ENCODE data around the gene ADAMTS1.

The ADAMTS1 gene

GRCh38 chr21:26820509-26820908, 24.7 kb downstream of the ADAMTS1 start:
- DNase-seq, result no peak
- in situ Hi-C loops (cut with HindIII; ENCODE audit: low pct_ligation_motif_present, low pct_unique_long_range_greater_than_20kb, low sequenced_read_pairs), result no loop called here

GRCh38 chr21:26819740-26820324, 25.4 kb downstream of the ADAMTS1 start:
- in situ Hi-C loops (cut with HindIII; ENCODE audit: low pct_ligation_motif_present, low pct_unique_long_range_greater_than_20kb, low sequenced_read_pairs), result no loop called here
- no peak for DNase-seq

GRCh38 chr21:26818906-26819305, 26.3 kb downstream of the ADAMTS1 start:
- in situ Hi-C loops (cut with HindIII; ENCODE audit: low pct_ligation_motif_present, low pct_unique_long_range_greater_than_20kb, low sequenced_read_pairs), result no loop called here
- no peak for DNase-seq

- in situ Hi-C loops (cut with HindIII; ENCODE audit: low pct_ligation_motif_present, low pct_unique_long_range_greater_than_20kb, low sequenced_read_pairs), result no loop called here
- no peak for DNase-seq
Measured at GRCh38 chr21:26815197-26815596, 30.0 kb downstream of the ADAMTS1 start.

GRCh38 chr21:26814386-26814785, 30.8 kb downstream of the ADAMTS1 start:
- no peak for DNase-seq
- in situ Hi-C loops (cut with HindIII; ENCODE audit: low pct_ligation_motif_present, low pct_unique_long_range_greater_than_20kb, low sequenced_read_pairs), result no loop called here

- DNase-seq, result no peak
Measured at GRCh38 chr21:26813426-26813998, 31.7 kb downstream of the ADAMTS1 start.

GRCh38 chr21:26812173-26812572, 33.0 kb downstream of the ADAMTS1 start:
- in situ Hi-C loops (cut with HindIII; ENCODE audit: low pct_ligation_motif_present, low pct_unique_long_range_greater_than_20kb, low sequenced_read_pairs), result no loop called here
- DNase-seq, result no peak

More at GRCh38 chr21:26813426-26813998, 31.7 kb downstream of the ADAMTS1 start:
- in situ Hi-C loops (cut with HindIII; ENCODE audit: low pct_ligation_motif_present, low pct_unique_long_range_greater_than_20kb, low sequenced_read_pairs), result no loop called here

- in situ Hi-C loops (cut with HindIII; ENCODE audit: low pct_ligation_motif_present, low pct_unique_long_range_greater_than_20kb, low sequenced_read_pairs), result no loop called here
- DNase-seq, result no peak
Measured at GRCh38 chr21:26811482-26811881, 33.7 kb downstream of the ADAMTS1 start.

GRCh38 chr21:26810676-26811415, 34.4 kb downstream of the ADAMTS1 start:
- no peak for DNase-seq
- in situ Hi-C loops (cut with HindIII; ENCODE audit: low pct_ligation_motif_present, low pct_unique_long_range_greater_than_20kb, low sequenced_read_pairs), result no loop called here

- in situ Hi-C loops (cut with HindIII; ENCODE audit: low pct_ligation_motif_present, low pct_unique_long_range_greater_than_20kb, low sequenced_read_pairs), result no loop called here
- DNase-seq, result no peak
Measured at GRCh38 chr21:26810266-26810665, 34.9 kb downstream of the ADAMTS1 start.

GRCh38 chr21:26809745-26810144, 35.5 kb downstream of the ADAMTS1 start:
- in situ Hi-C loops (cut with HindIII; ENCODE audit: low pct_ligation_motif_present, low pct_unique_long_range_greater_than_20kb, low sequenced_read_pairs), result no loop called here
- no peak for DNase-seq

- in situ Hi-C loops (cut with HindIII; ENCODE audit: low pct_ligation_motif_present, low pct_unique_long_range_greater_than_20kb, low sequenced_read_pairs), result no loop called here
- DNase-seq, result no peak
Measured at GRCh38 chr21:26806801-26807295, 38.4 kb downstream of the ADAMTS1 start.

- in situ Hi-C loops (cut with HindIII; ENCODE audit: low pct_ligation_motif_present, low pct_unique_long_range_greater_than_20kb, low sequenced_read_pairs), result no loop called here
- DNase-seq, result no peak
Measured at GRCh38 chr21:26804895-26805609, 40.2 kb downstream of the ADAMTS1 start.

GRCh38 chr21:26801498-26801897, 43.7 kb downstream of the ADAMTS1 start:
- in situ Hi-C loops (cut with HindIII; ENCODE audit: low pct_ligation_motif_present, low pct_unique_long_range_greater_than_20kb, low sequenced_read_pairs), result no loop called here
- no peak for DNase-seq

GRCh38 chr21:26800970-26801431, 44.2 kb downstream of the ADAMTS1 start:
- no peak for DNase-seq
- in situ Hi-C loops (cut with HindIII; ENCODE audit: low pct_ligation_motif_present, low pct_unique_long_range_greater_than_20kb, low sequenced_read_pairs), result no loop called here

- DNase-seq, result no peak
- in situ Hi-C loops (cut with HindIII; ENCODE audit: low pct_ligation_motif_present, low pct_unique_long_range_greater_than_20kb, low sequenced_read_pairs), result no loop called here
Measured at GRCh38 chr21:26800455-26800854, 44.8 kb downstream of the ADAMTS1 start.

GRCh38 chr21:26800001-26800400, 45.2 kb downstream of the ADAMTS1 start:
- in situ Hi-C loops (cut with HindIII; ENCODE audit: low pct_ligation_motif_present, low pct_unique_long_range_greater_than_20kb, low sequenced_read_pairs), result no loop called here
- DNase-seq, result no peak

- DNase-seq, result no peak
- in situ Hi-C loops (cut with HindIII; ENCODE audit: low pct_ligation_motif_present, low pct_unique_long_range_greater_than_20kb, low sequenced_read_pairs), result no loop called here
Measured at GRCh38 chr21:26798856-26799751, 46.1 kb downstream of the ADAMTS1 start.

Data from ACHN (cell line).